ENCODE data around the gene ADK. TPM values are rescaled to one million over a fixed set of nuclear protein-coding genes. Genes with fewer than 3 reads are reported as not detected.

Gene ADK
- total RNA-seq, 4 donors from 2014 or later: 15.9 to 28.8 (median 23.3) TPM

GRCh38 chr10:74384615-74385183 is 233.7 kb downstream of the ADK start:
- intact Hi-C loops (cut with DNase I; ENCODE audit: low total_unique reads) (no loop called here), in situ Hi-C loops (cut with MboI; ENCODE audit: low sequenced_read_pairs in 4 of 4) (no loop called here)
- no peak for DNase-seq
- H3K27me3 ChIP-seq: no peaks in the 10 kb centered on the region
- TF ChIP-seq CTCF (IDR thresholded peaks at IDR 0.05 in 4 of 5, conservative IDR thresholded peaks at IDR 0.05 in 1 of 5): no peak
- TF ChIP-seq POLR2A (IDR thresholded peaks at IDR 0.05): no peak
- H3K4me1 ChIP-seq: peaks cover 0 to 3% of the 10 kb centered on the region in 2 donors
- H3K4me3 ChIP-seq: no peak overlapping the region
- no peaks in the 10 kb centered on the region for H3K36me3 ChIP-seq
- H3K27ac ChIP-seq: no peak overlapping the region
- no peak for ATAC-seq
- no peaks in the 10 kb centered on the region for H3K9me3 ChIP-seq

- no peaks in the 10 kb centered on the region for H3K27me3 ChIP-seq
- DNase-seq (no peak), ATAC-seq (no peak)
- H3K4me1 ChIP-seq: peaks cover 0 to 8% of the 10 kb centered on the region in 2 donors
- no peak overlapping the region for H3K4me3 ChIP-seq
- in situ Hi-C loops (cut with MboI; ENCODE audit: low sequenced_read_pairs in 4 of 4): no loop called here
- H3K27ac ChIP-seq: no peak overlapping the region
- no peaks in the 10 kb centered on the region for H3K36me3 ChIP-seq
- intact Hi-C loops (cut with DNase I; ENCODE audit: low total_unique reads): no loop called here
- H3K9me3 ChIP-seq: no peaks in the 10 kb centered on the region
- no peak for TF ChIP-seq POLR2A (IDR thresholded peaks at IDR 0.05)
- no peak for TF ChIP-seq CTCF (IDR thresholded peaks at IDR 0.05 in 4 of 5, conservative IDR thresholded peaks at IDR 0.05 in 1 of 5)
Observed at GRCh38 chr10:74388801-74389200, 237.8 kb downstream of the ADK start.

- intact Hi-C loops (cut with DNase I; ENCODE audit: low total_unique reads): no loop called here
- H3K27ac ChIP-seq: no peak overlapping the region
- H3K4me1 ChIP-seq: peaks cover 0 to 5% of the 10 kb centered on the region in 2 donors
- no peaks in the 10 kb centered on the region for H3K36me3 ChIP-seq
- DNase-seq (no peak), ATAC-seq (no peak)
- no peaks in the 10 kb centered on the region for H3K9me3 ChIP-seq
- in situ Hi-C loops (cut with MboI; ENCODE audit: low sequenced_read_pairs in 4 of 4): no loop called here
- no peaks in the 10 kb centered on the region for H3K27me3 ChIP-seq
- no peak overlapping the region for H3K4me3 ChIP-seq
- TF ChIP-seq POLR2A (IDR thresholded peaks at IDR 0.05) (no peak), CTCF (IDR thresholded peaks at IDR 0.05 in 4 of 5, conservative IDR thresholded peaks at IDR 0.05 in 1 of 5) (no peak)
Observed at GRCh38 chr10:74391786-74392185, 240.8 kb downstream of the ADK start.

GRCh38 chr10:74394416-74394969 is 243.5 kb downstream of the ADK start:
- Histone ChIP-seq H3K4me3 (no peak overlapping the region), H3K27ac (no peak overlapping the region), H3K36me3 (no peaks in the 10 kb centered on the region), H3K4me1 (peaks cover 0 to 5% of the 10 kb centered on the region in 2 donors), H3K27me3 (no peaks in the 10 kb centered on the region), H3K9me3 (no peaks in the 10 kb centered on the region)
- TF ChIP-seq POLR2A (IDR thresholded peaks at IDR 0.05): no peak
- no peak for TF ChIP-seq CTCF (IDR thresholded peaks at IDR 0.05 in 4 of 5, conservative IDR thresholded peaks at IDR 0.05 in 1 of 5)
- ATAC-seq: no peak
- intact Hi-C loops (cut with DNase I; ENCODE audit: low total_unique reads): no loop called here
- in situ Hi-C loops (cut with MboI; ENCODE audit: low sequenced_read_pairs in 4 of 4): no loop called here
- DNase-seq: no peak

GRCh38 chr10:74400186-74400585 is 249.2 kb downstream of the ADK start:
- in situ Hi-C loops (cut with MboI; ENCODE audit: low sequenced_read_pairs in 4 of 4): no loop called here
- no peak overlapping the region for H3K4me3 ChIP-seq
- intact Hi-C loops (cut with DNase I; ENCODE audit: low total_unique reads): no loop called here
- no peaks in the 10 kb centered on the region for H3K9me3 ChIP-seq
- H3K27ac ChIP-seq: no peak overlapping the region
- H3K36me3 ChIP-seq: no peaks in the 10 kb centered on the region
- no peaks in the 10 kb centered on the region for H3K4me1 ChIP-seq
- no peaks in the 10 kb centered on the region for H3K27me3 ChIP-seq
- TF ChIP-seq CTCF (IDR thresholded peaks at IDR 0.05 in 4 of 5, conservative IDR thresholded peaks at IDR 0.05 in 1 of 5) (no peak), POLR2A (IDR thresholded peaks at IDR 0.05) (no peak)
- ATAC-seq: no peak
- DNase-seq: no peak
